ENCODE measurements around the gene RAMP1. TPM values are rescaled to one million over a fixed set of nuclear protein-coding genes. Genes with fewer than 3 reads are reported as not detected.

The RAMP1 gene
- total RNA-seq, 4 donors from 2014 or later = 7.3 to 19.1 (median 12.4) TPM

DNA sequence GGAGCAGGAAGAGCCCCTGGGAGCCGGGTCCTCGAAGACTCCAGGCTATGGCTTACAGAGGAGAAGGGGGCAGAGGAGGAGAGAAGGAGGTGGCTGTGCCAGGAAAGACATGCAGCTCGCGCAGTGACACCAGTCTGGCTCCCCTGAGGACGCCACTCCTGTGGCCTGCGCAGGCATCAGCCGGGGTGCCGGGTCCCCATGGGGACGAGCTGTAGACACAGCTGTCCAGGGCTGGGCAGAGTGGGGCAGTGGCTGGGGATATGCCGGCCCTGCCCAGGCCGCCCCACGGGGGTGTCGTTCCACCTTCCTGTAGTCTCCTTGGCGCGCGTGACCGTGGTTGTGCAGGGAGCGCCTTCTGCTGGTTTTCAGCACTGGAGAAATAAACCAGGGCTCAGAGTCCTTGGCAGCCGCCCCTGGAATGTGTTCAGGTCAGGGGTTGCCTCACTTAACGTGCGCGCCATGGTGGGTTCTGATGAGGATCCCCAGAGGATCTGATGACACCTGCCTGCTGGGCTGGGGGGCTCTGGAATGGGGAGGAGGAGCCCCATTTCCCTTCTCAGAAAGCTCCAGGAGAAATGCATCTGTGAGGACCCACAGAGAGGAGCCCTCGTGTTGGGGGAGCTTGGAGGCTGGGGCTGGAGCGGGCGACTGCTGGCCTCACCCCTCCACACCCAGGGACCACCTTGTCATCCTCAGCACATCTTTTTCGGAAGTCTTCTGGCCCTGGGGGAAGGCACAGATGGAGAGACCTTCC is 26.7 kb downstream of the RAMP1 start:
- DNase-seq (ENCODE audit: low spot score in 2 of 2) = no peak
- no peak for TF ChIP-seq CTCF (IDR thresholded peaks at IDR 0.05)
- no peak for TF ChIP-seq POLR2A (IDR thresholded peaks at IDR 0.05)
- 84 to 89% methylated on average over 20 to 24 of the region's 26 CpGs for WGBS, 2 donors
- intact Hi-C loops (cut with DNase I; ENCODE audit: low total_unique reads) = no loop called here
- no peak overlapping the region for H3K4me3 ChIP-seq (ENCODE audit: low read depth, poor library complexity, severe bottlenecking)

GRCh38 chr2:237886685-237887481 is 27.5 kb downstream of the RAMP1 start:
- no peak for DNase-seq (ENCODE audit: low spot score in 2 of 2)
- H3K4me3 ChIP-seq (ENCODE audit: low read depth, poor library complexity, severe bottlenecking) = no peak overlapping the region
- no peak for TF ChIP-seq CTCF (IDR thresholded peaks at IDR 0.05)
- TF ChIP-seq POLR2A (IDR thresholded peaks at IDR 0.05) = no peak
- 78 to 82% methylated on average over 21 to 23 of the region's 23 CpGs for WGBS, 2 donors
- intact Hi-C loops (cut with DNase I; ENCODE audit: low total_unique reads) = no loop called here

GRCh38 chr2:237888389-237888788 is 29.0 kb downstream of the RAMP1 start:
- no peak overlapping the region for H3K4me3 ChIP-seq (ENCODE audit: low read depth, poor library complexity, severe bottlenecking)
- WGBS, 2 donors = 60 to 61% methylated on average over 2 of the region's 2 CpGs
- TF ChIP-seq POLR2A (IDR thresholded peaks at IDR 0.05) (no peak), CTCF (IDR thresholded peaks at IDR 0.05) (no peak)
- no peak for DNase-seq (ENCODE audit: low spot score in 2 of 2)
- intact Hi-C loops (cut with DNase I; ENCODE audit: low total_unique reads) = no loop called here

- 87 to 92% methylated on average over 8 of the region's 8 CpGs for WGBS, 2 donors
- intact Hi-C loops (cut with DNase I; ENCODE audit: low total_unique reads) = no loop called here
- TF ChIP-seq CTCF (IDR thresholded peaks at IDR 0.05) (no peak), POLR2A (IDR thresholded peaks at IDR 0.05) (no peak)
- H3K4me3 ChIP-seq (ENCODE audit: low read depth, poor library complexity, severe bottlenecking) = no peak overlapping the region
- no peak for DNase-seq (ENCODE audit: low spot score in 2 of 2)
These were observed 29.6 kb downstream of the RAMP1 start for GRCh38 chr2:237889016-237889415.

DNA sequence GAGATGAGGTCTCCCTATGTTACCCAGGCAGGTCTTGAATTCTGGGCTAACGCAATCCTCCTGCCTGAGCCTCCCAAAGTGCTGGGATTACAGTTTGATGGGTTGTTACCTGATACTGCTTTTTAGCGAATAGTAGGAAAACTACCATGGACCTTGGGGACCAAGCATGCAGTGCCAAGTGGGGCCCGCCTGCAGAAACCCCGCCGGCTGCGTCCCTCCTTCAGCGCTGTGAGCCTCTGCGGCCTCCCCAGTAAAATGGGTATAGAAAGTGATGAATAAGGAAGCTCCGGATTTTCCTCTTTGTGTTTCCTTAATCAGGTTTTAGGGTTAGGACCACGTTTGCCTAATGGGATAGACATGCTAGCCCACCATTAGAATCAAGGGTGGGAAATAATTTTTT is 30.4 kb downstream of the RAMP1 start:
- 96 to 98% methylated on average over 10 of the region's 10 CpGs for WGBS, 2 donors
- intact Hi-C loops (cut with DNase I; ENCODE audit: low total_unique reads) = loop anchor here (2.0 kb wide), 1 partner anchor 301 kb away; no protein-coding TSS in a partner anchor
- no peak overlapping the region for H3K4me3 ChIP-seq (ENCODE audit: low read depth, poor library complexity, severe bottlenecking)
- DNase-seq (ENCODE audit: low spot score in 2 of 2) = no peak
- TF ChIP-seq POLR2A (IDR thresholded peaks at IDR 0.05) (no peak), CTCF (IDR thresholded peaks at IDR 0.05) (no peak)
